ENCODE results near the gene COP1. TPM values are rescaled to one million over a fixed set of nuclear protein-coding genes. Genes with fewer than 3 reads are reported as not detected.

COP1 gene
- total RNA-seq, 1 donor from 2014 or later = 38.7 TPM

GRCh38 chr1:175935166-175935565 lies 271.9 kb downstream of the COP1 start:
- no peak overlapping the region for H3K27ac ChIP-seq
- no peak for ATAC-seq
- H3K9me3 ChIP-seq = no peaks in the 10 kb centered on the region
- no peak for TF ChIP-seq CTCF (IDR thresholded peaks at IDR 0.05)
- H3K36me3 ChIP-seq = peaks cover 18% of the 10 kb centered on the region
- no peaks in the 10 kb centered on the region for H3K4me1 ChIP-seq
- no peak overlapping the region for H3K4me3 ChIP-seq
- intact Hi-C loops (cut with DNase I) = no loop called here
- no peak for DNase-seq
- H3K27me3 ChIP-seq = no peaks in the 10 kb centered on the region

GRCh38 chr1:175933801-175934200 lies 273.3 kb downstream of the COP1 start:
- Histone ChIP-seq H3K9me3 (peaks cover 5% of the 10 kb centered on the region), H3K4me3 (no peak overlapping the region), H3K27ac (no peak overlapping the region), H3K4me1 (no peaks in the 10 kb centered on the region), H3K27me3 (no peaks in the 10 kb centered on the region), H3K36me3 (peaks cover 4% of the 10 kb centered on the region)
- intact Hi-C loops (cut with DNase I) = no loop called here
- DNase-seq (no peak), ATAC-seq (no peak)
- TF ChIP-seq CTCF (IDR thresholded peaks at IDR 0.05) = no peak

GRCh38 chr1:175927944-175928343 lies 279.1 kb downstream of the COP1 start:
- no peak overlapping the region for H3K4me3 ChIP-seq
- TF ChIP-seq CTCF (IDR thresholded peaks at IDR 0.05) = no peak
- intact Hi-C loops (cut with DNase I) = no loop called here
- DNase-seq = no peak
- no peak for ATAC-seq
- H3K27ac ChIP-seq = no peak overlapping the region
- no peaks in the 10 kb centered on the region for H3K27me3 ChIP-seq
- H3K9me3 ChIP-seq = peaks cover 22% of the 10 kb centered on the region
- no peaks in the 10 kb centered on the region for H3K4me1 ChIP-seq
- no peaks in the 10 kb centered on the region for H3K36me3 ChIP-seq

GRCh38 chr1:175922254-175922881 lies 284.7 kb downstream of the COP1 start:
- Histone ChIP-seq H3K4me1 (no peaks in the 10 kb centered on the region), H3K9me3 (peaks cover 3% of the 10 kb centered on the region), H3K27me3 (no peaks in the 10 kb centered on the region), H3K27ac (no peak overlapping the region), H3K4me3 (no peak overlapping the region), H3K36me3 (no peaks in the 10 kb centered on the region)
- no peak for DNase-seq
- intact Hi-C loops (cut with DNase I) = no loop called here
- TF ChIP-seq CTCF (IDR thresholded peaks at IDR 0.05) = no peak
- ATAC-seq = no peak

GRCh38 chr1:175920381-175920780 lies 286.7 kb downstream of the COP1 start:
- Histone ChIP-seq H3K27ac (no peak overlapping the region), H3K4me3 (no peak overlapping the region)
- TF ChIP-seq CTCF (IDR thresholded peaks at IDR 0.05) = no peak

GRCh38 chr1:175919001-175919400 lies 288.1 kb downstream of the COP1 start:
- Histone ChIP-seq H3K4me3 (no peak overlapping the region), H3K9me3 (no peaks in the 10 kb centered on the region), H3K27ac (no peak overlapping the region), H3K36me3 (no peaks in the 10 kb centered on the region), H3K27me3 (no peaks in the 10 kb centered on the region), H3K4me1 (no peaks in the 10 kb centered on the region)
- TF ChIP-seq CTCF (IDR thresholded peaks at IDR 0.05) = no peak
- intact Hi-C loops (cut with DNase I) = no loop called here
- DNase-seq (no peak), ATAC-seq (no peak)

More at GRCh38 chr1:175920381-175920780, 286.7 kb downstream of the COP1 start:
- no peaks in the 10 kb centered on the region for H3K27me3 ChIP-seq
- no peaks in the 10 kb centered on the region for H3K4me1 ChIP-seq
- DNase-seq (no peak), ATAC-seq (no peak)
- no peaks in the 10 kb centered on the region for H3K36me3 ChIP-seq
- H3K9me3 ChIP-seq = no peaks in the 10 kb centered on the region
- intact Hi-C loops (cut with DNase I) = no loop called here

Measured in upper lobe of right lung (tissue), 1 donor.